Pons (tissue), 1 donor: ENCODE data around the gene METTL13.

ENCODE experiments used
- DNase-seq: peaks from one replicate; pipeline ENCODE4 v3.0.0-alpha.2; 2016; ENCODE audit warnings: low spot score

Gene METTL13

GRCh38 chr1:171781176-171781875 is at the start of gene METTL13:
METTL13 (plus strand) TSS chr1:171781660; CDS start chr1:171781968, 308 bp downstream.
- peak; percentile 99 for DNase-seq

- DNase-seq: no peak
Measured at GRCh38 chr1:171736196-171736595, 45.3 kb upstream of the METTL13 start.

- no peak for DNase-seq
Measured at GRCh38 chr1:171738911-171739310, 42.5 kb upstream of the METTL13 start.

DNA sequence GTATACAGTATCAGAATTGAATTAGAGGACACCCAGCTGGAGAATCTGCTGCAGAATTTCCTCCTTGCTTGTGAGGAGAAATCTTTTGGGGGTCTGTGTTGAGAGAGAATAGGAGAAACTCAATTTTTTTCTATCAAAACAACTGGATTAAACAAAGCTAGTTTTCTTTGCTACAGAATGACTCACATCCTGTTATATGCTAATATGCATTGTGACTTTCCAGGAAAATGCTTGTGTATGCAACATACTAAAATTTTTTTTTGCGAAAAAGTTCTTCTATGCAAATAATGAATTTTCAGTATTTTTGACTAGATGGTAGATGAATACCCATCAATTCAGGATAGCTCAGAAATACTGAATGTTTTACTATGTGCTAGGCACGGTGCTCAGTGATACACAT is 41.8 kb upstream of the METTL13 start:
- DNase-seq: no peak

DNA sequence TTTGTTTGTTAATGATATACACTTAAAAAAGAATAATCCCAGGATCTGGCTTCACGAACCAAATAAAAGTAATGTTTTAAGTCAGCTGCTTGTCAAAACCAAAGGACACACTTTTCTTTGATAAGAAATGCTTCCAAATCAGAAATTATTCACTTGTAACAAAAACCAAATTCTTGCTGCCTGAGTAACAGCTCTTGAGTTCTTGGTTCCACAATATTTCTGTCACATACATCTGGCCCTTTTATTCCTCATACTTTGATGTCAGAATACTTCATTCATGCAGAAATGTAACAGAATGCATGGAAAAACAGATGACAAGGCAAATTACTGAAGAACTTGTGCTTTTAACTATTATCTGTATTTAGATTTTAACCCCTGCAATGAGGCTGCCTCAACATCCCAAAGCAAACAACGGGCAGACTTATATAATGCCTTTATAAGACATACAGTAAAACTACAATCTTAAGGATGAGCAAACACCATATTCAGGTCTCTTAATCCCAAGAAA is 41.0 kb upstream of the METTL13 start:
- peak; percentile 15 for DNase-seq

GRCh38 chr1:171740987-171741871 is 40.2 kb upstream of the METTL13 start:
- DNase-seq: peak; percentile 67

- DNase-seq: peak; percentile 84
Measured at GRCh38 chr1:171741872-171742576, 39.4 kb upstream of the METTL13 start, which contains the start of gene VAMP4. VAMP4 (minus strand) TSS chr1:171742065; CDS start chr1:171738414, 3,651 bp downstream.

DNA sequence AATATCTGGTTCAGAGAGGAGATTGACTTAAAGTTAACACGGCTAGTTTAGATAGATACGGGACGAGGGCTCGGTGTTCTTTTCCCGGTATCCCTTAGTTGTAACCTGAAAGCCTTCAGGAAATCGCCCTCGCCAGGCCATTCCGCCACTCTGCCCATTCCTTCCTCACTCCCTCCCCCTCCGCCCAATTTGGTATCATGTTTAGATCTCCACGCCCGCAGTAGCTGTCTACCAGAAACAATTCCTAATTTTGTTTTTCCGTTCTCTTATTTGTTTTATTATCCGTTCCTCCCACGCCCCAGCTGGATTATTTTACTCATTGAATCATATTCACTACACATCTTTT is 38.9 kb upstream of the METTL13 start:
- no peak for DNase-seq

DNA sequence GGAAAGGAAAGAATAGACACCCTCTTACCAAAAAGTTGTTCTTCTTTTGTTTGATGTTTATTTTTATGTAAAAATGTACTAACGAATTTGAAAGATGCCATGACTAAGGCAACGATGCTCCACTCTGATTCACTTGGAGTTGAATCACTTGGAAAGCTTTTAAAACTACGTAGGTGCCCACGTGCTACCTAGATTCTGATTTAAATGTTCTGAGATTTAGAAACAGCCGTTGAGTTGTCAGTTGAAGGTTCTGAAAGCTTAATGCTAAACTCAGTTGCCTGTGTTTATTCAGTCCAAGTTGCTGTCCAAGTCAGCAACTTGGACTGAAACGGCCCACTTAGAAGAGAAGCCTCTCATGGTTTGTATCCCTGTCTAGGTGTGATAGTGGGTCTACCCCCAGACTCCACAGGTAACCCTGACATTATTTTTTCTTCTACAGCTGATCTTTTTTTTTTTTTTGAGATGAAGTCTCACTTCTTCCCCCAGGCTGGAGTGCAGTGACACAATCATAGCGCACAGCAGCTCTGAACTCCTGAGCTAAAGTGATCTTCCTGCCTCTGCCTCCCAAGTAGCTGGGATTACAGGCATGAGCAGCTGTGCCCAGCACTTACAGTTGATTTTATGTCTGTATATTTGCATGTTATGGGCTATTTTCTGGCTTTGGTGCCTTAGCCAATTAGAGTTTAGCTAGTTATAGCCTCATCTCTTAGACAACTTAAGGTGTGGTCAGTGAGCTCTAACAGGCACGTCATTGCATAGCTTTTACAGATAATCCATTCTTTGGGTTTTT is 38.2 kb upstream of the METTL13 start:
- peak; percentile 55 for DNase-seq

GRCh38 chr1:171744986-171745385 is 36.5 kb upstream of the METTL13 start:
- no peak for DNase-seq

GRCh38 chr1:171748651-171749050 is 32.8 kb upstream of the METTL13 start:
- DNase-seq: no peak

DNA sequence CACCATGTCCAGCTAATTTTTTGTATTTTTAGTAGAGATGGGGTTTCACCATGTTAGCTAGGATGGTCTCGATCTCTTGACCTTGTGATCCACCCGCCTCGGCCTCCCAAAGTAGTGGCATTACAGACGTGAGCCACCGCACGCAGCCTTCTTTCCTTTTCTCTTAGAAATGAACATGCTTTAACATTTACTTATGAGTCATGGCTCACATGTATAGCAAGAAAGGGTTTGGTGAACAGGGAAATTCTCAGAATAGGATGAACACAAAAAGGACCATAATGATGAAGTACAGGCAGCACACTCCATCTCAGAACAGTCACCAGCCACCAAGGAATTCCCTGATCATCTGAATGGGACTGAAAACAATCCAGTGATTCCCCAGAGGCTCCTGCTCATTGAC is 30.2 kb upstream of the METTL13 start:
- DNase-seq: no peak

- DNase-seq: no peak
Measured at GRCh38 chr1:171753182-171753581, 28.3 kb upstream of the METTL13 start.

GRCh38 chr1:171753685-171754352 is 27.6 kb upstream of the METTL13 start:
- no peak for DNase-seq

- DNase-seq: no peak
Measured at GRCh38 chr1:171754353-171754705, 27.1 kb upstream of the METTL13 start.

DNA sequence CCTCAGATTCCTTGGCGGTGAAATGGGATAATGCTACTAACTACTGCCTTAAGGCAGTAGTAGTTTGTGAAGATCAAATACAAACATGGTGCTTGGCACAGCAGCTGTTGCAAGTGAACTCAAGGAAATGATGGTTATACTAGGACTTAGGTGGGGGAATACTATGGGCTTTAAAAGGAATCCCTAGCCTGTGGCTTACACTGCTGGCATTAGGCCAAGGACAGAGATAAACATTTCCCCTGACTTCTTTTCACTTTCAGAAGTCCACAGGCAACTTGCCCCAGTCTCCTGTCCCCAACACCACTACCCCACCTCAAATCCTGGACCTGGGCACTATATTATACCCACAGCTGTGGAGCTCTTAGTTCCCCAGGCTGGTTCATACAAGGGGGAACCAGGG is 26.5 kb upstream of the METTL13 start:
- no peak for DNase-seq

GRCh38 chr1:171756856-171757255 is 24.6 kb upstream of the METTL13 start:
- no peak for DNase-seq

DNA sequence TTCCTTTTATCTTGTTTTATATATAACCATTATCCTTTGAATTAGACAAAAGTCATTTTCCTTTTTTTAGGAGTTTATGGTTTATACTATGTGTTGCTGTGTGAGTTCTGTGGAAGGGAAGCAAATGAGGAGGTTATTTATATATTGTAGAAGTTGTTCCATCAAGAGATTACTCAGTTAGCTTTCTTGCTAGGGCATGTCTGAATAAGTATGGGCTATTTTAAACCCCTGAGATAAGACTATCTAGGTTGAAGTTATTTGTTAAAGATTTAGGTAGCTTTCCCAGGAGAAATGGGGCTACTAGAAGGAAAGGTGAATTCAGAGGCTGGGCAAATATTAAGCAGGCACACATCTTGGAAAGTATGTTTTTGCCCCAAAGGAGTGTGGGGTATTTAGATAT is 23.4 kb upstream of the METTL13 start:
- DNase-seq: no peak

DNA sequence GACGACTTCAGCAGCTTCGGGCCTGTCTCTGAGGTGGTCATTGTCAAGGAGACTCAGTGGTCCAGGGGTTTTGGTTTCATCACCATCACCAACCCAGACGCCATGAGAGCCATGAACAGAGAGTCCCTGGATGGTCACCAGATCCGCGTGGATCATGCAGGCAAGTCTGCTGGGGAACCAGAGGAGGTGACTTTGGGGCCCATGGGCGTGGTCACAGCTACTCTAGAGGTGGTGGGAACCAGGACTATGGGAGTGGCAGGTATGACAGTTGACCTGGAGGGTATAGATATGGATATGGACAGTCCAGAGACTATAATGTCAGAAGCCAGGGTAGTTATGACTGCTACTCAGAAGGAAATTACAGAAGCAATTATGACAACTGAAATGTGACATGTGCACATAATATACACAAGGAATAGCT is 19.3 kb upstream of the METTL13 start:
- no peak for DNase-seq

GRCh38 chr1:171763764-171764163 is 17.7 kb upstream of the METTL13 start:
- no peak for DNase-seq

DNA sequence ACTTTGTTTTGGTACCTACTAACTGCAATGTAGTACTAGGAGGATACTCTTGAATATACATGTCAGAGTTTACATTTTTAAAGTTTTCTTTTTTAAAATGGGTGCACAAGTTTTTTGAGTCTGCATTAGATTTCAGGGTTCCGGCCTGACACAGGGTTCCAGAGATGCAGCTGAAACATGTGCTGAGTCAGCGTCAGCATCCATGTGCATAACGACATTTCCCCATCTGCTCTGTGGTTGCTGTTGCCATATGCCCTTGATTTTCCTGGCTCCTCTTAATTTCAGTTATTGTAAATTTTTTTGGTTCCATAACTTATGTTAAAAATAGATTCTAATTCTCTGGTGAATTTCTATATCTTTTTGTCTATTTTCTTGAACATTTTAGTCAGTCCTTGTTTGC is 12.3 kb upstream of the METTL13 start:
- no peak for DNase-seq
